WTC11 (cell line): ENCODE data around the gene KLHL8. TPM values are rescaled to one million over a fixed set of nuclear protein-coding genes. Genes with fewer than 3 reads are reported as not detected.

Experiments used
- ATAC-seq: fragments of 200-7000 bp; cut with Tn5 transposase; 2 replicates; pipeline ENCODE4 v1.10.0; 2021; ENCODE audit warnings: mild to moderate bottlenecking, moderate library complexity
- CTCF ChIA-PET: fragments of 300-600 bp; sonication (Branson Sonifier 250); formaldehyde crosslinking; loops from one replicate; lab custom pipeline; 2021; ENCODE audit warnings: antibody characterized with exemption; lab: Charles Lee
- POLR2A ChIA-PET: fragments of 350-600 bp; sonication (Branson Sonifier 250); formaldehyde crosslinking; loops from one replicate; lab custom pipeline; 2021; ENCODE audit warnings: antibody characterized with exemption; lab: Charles Lee
- DNase-seq: peaks from one replicate; pipeline ENCODE4 v3.0.0; 2021; ENCODE audit warnings: low spot score
- H3K27ac Mint-ChIP-seq: 2 replicates; pipeline ENCODE4 v1.8.0; 2021; ENCODE audit warnings: mixed read lengths
- H3K27me3 Mint-ChIP-seq: 2 replicates; pipeline ENCODE4 v1.8.0; 2021; ENCODE audit warnings: low read depth, mild to moderate bottlenecking, moderate library complexity, mixed read lengths
- H3K36me3 Mint-ChIP-seq: 2 replicates; pipeline ENCODE4 v1.8.0; 2021; ENCODE audit warnings: mixed read lengths
- H3K4me1 Mint-ChIP-seq: 2 replicates; pipeline ENCODE4 v1.8.0; 2022; ENCODE audit warnings: mixed read lengths
- H3K4me3 Mint-ChIP-seq: 2 replicates; pipeline ENCODE4 v1.8.0; 2021; ENCODE audit warnings: mild to moderate bottlenecking, moderate library complexity, mixed read lengths
- H3K9me3 Mint-ChIP-seq: 2 replicates; pipeline ENCODE4 v1.8.0; 2021; ENCODE audit warnings: mixed read lengths
- ATF1 ChIP-seq: sonication (generic); formaldehyde crosslinking; IDR thresholded peaks from 2 replicates; pipeline ENCODE4 v1.8.1; 2023; ENCODE audit warnings: mild to moderate bottlenecking, moderate library complexity, missing genetic modification reagents
- ETV6 ChIP-seq: sonication (generic); formaldehyde crosslinking; IDR thresholded peaks from 2 replicates; pipeline ENCODE4 v1.8.1; 2022; ENCODE audit warnings: mild to moderate bottlenecking, missing genetic modification reagents
- FOXK1 ChIP-seq: sonication (generic); formaldehyde crosslinking; IDR thresholded peaks from 2 replicates; pipeline ENCODE4 v1.8.0; 2022; ENCODE audit warnings: mild to moderate bottlenecking, moderate library complexity, missing genetic modification reagents
- JAZF1 ChIP-seq: fragments of 250-450 bp; sonication (Bioruptor Pico); IDR thresholded peaks from 2 replicates; pipeline ENCODE4 v1.9.0; 2021; ENCODE audit warnings: moderate library complexity, mild to moderate bottlenecking, inconsistent platforms
- KAT7 ChIP-seq: sonication (generic); formaldehyde crosslinking; IDR thresholded peaks from 2 replicates; pipeline ENCODE4 v1.8.1; 2023; ENCODE audit warnings: missing genetic modification reagents, mild to moderate bottlenecking, borderline replicate concordance
- NFATC4 ChIP-seq: fragments of 250-450 bp; sonication (Bioruptor Pico); IDR thresholded peaks from 2 replicates; pipeline ENCODE4 v1.9.0; 2021; ENCODE audit warnings: mild to moderate bottlenecking
- NR1H2 ChIP-seq: sonication (generic); formaldehyde crosslinking; IDR thresholded peaks from 2 replicates; pipeline ENCODE4 v1.9.0; 2021; ENCODE audit warnings: mild to moderate bottlenecking, moderate library complexity, missing genetic modification reagents
- NR3C1 ChIP-seq: sonication (generic); formaldehyde crosslinking; conservative IDR thresholded peaks from 2 replicates; pipeline ENCODE4 v1.8.1; 2023; ENCODE audit warnings: low read depth, mild to moderate bottlenecking, missing genetic modification reagents
- PRRX2 ChIP-seq: fragments of 250-450 bp; sonication (Bioruptor Pico); IDR thresholded peaks from 2 replicates; pipeline ENCODE4 v1.8.0; 2021; ENCODE audit warnings: mild to moderate bottlenecking
- SP1 ChIP-seq: sonication (generic); formaldehyde crosslinking; conservative IDR thresholded peaks from 2 replicates; pipeline ENCODE4 v1.8.1; 2022; ENCODE audit warnings: missing genetic modification reagents
- TCF7 ChIP-seq: sonication (generic); formaldehyde crosslinking; IDR thresholded peaks from 2 replicates; pipeline ENCODE4 v1.8.0; 2022; ENCODE audit warnings: mild to moderate bottlenecking, low read depth, missing genetic modification reagents, moderate library complexity
- ZBTB21 ChIP-seq: sonication (generic); formaldehyde crosslinking; IDR thresholded peaks from 2 replicates; pipeline ENCODE4 v1.8.1; 2023; ENCODE audit warnings: mild to moderate bottlenecking, missing genetic modification reagents, borderline replicate concordance
- ZNF219 ChIP-seq: sonication (generic); formaldehyde crosslinking; IDR thresholded peaks from 2 replicates; pipeline ENCODE4 v1.8.0; 2023; ENCODE audit warnings: missing genetic modification reagents, mild to moderate bottlenecking, borderline replicate concordance
- ZNF317 ChIP-seq: sonication (generic); formaldehyde crosslinking; IDR thresholded peaks from 2 replicates; pipeline ENCODE4 v1.8.1; 2023; ENCODE audit warnings: low read depth, mild to moderate bottlenecking, moderate library complexity, missing genetic modification reagents, borderline replicate concordance
- ZNF416 ChIP-seq: fragments of 250-450 bp; sonication (Bioruptor Pico); IDR thresholded peaks from 2 replicates; pipeline ENCODE4 v1.9.0; 2021; ENCODE audit warnings: mild to moderate bottlenecking, inconsistent platforms
- ZNF671 ChIP-seq: fragments of 250-450 bp; sonication (Bioruptor Pico); IDR thresholded peaks from 2 replicates; pipeline ENCODE4 v1.8.0; 2021; ENCODE audit warnings: mild to moderate bottlenecking
- total RNA-seq: library from RNA; stranded (reverse); gene quantifications from 3 replicates; pipeline ENCODE4 v1.2.3, GENCODE V29; 2021
- TF ChIP-seq, protein P1 (sequence below): sonication (generic); formaldehyde crosslinking; IDR thresholded peaks from 2 replicates; pipeline ENCODE4 v1.8.1; 2023; ENCODE audit warnings: mild to moderate bottlenecking, missing genetic modification reagents
- TF ChIP-seq, protein P2 (sequence below): sonication (generic); formaldehyde crosslinking; IDR thresholded peaks from 2 replicates; pipeline ENCODE4 v1.8.0; 2023; ENCODE audit warnings: missing genetic modification reagents
- TF ChIP-seq, protein P3 (sequence below): sonication (generic); formaldehyde crosslinking; IDR thresholded peaks from 2 replicates; pipeline ENCODE4 v1.8.0; 2022; ENCODE audit warnings: mild to moderate bottlenecking, missing genetic modification reagents
- TF ChIP-seq, protein P4 (sequence below): fragments of 250-450 bp; sonication (Bioruptor Pico); IDR thresholded peaks from 2 replicates; pipeline ENCODE4 v1.9.0; 2021; ENCODE audit warnings: mild to moderate bottlenecking
- TF ChIP-seq, protein P5 (sequence below): sonication (generic); formaldehyde crosslinking; IDR thresholded peaks from 2 replicates; pipeline ENCODE4 v1.8.0; 2022; ENCODE audit warnings: mild to moderate bottlenecking, missing genetic modification reagents
- TF ChIP-seq, protein P6 (sequence below): fragments of 200-600 bp; IDR thresholded peaks from 2 replicates; pipeline ENCODE4 v1.8.0; 2022; ENCODE audit warnings: antibody characterized with exemption

KLHL8 gene
- total RNA-seq, 1 experiment from 2014 or later = 7.3 TPM

DNA sequence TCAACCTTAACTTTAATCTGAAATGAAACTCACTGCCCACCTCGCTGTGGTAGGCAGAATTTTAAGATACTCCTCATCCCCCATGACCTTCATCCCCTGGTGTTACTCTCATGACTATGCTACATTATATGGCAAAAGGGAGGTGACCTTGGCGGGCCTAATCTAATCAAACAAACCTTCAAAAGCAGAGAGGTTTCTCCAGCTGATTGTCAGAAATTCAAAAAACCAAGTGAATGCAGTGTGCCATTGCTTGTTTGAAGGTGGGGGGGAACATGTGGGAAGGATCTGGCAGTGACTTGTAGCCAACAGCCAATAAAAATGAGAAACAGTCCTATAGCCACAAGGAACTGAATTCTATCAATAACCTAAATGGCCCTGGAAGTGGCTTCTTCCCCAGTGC, 48.5 kb downstream of the KLHL8 start (continued):
- TF ChIP-seq, protein P1, sequence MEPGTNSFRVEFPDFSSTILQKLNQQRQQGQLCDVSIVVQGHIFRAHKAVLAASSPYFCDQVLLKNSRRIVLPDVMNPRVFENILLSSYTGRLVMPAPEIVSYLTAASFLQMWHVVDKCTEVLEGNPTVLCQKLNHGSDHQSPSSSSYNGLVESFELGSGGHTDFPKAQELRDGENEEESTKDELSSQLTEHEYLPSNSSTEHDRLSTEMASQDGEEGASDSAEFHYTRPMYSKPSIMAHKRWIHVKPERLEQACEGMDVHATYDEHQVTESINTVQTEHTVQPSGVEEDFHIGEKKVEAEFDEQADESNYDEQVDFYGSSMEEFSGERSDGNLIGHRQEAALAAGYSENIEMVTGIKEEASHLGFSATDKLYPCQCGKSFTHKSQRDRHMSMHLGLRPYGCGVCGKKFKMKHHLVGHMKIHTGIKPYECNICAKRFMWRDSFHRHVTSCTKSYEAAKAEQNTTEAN = no peak
- TF ChIP-seq TCF7 (CRISPR knock-in tag) = no peak
- TF ChIP-seq KAT7 (CRISPR knock-in tag) = no peak
- no peak for TF ChIP-seq FOXK1 (CRISPR knock-in tag)
- TF ChIP-seq, protein P2, sequence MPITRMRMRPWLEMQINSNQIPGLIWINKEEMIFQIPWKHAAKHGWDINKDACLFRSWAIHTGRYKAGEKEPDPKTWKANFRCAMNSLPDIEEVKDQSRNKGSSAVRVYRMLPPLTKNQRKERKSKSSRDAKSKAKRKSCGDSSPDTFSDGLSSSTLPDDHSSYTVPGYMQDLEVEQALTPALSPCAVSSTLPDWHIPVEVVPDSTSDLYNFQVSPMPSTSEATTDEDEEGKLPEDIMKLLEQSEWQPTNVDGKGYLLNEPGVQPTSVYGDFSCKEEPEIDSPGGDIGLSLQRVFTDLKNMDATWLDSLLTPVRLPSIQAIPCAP = no peak
- TF ChIP-seq ZNF317 (CRISPR knock-in tag) = no peak
- TF ChIP-seq NR3C1 (CRISPR knock-in tag) = no peak

DNA sequence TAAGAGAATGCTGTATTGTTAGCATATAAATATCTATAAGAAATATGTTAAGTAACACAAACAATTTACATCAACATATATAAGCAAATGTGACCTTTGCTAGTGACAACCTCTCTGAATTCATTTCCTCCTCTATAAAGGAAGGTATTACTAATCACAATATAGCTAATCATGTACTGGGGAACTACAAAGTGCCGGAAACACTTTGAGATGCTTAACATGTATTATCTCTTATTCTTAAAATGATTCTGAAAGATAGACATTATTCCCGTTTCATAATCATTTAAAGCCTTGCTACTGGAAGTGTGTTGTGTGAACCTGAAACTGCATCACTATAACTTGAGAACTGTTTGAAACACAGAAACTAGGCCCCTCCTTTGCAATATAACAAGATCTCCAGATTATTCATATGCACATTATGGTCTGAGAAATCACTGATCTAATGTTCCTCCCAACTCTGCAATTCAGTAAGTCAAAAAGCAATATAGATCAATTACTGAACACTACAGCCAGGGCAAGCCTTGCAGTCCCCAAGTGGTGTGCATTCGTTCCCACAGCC, 54.0 kb downstream of the KLHL8 start:
- H3K9me3 Mint-ChIP-seq = no peaks in the 10 kb centered on the region
- ChIA-PET POLR2A (no interaction called here), CTCF (interaction anchor here (0.6 to 1.2 kb wide), 2 partner anchors 15 to 299 kb away, joined by 3 read pairs; no protein-coding TSS in a partner anchor)
- TF ChIP-seq ZBTB21 = no peak
- TF ChIP-seq, protein P3, sequence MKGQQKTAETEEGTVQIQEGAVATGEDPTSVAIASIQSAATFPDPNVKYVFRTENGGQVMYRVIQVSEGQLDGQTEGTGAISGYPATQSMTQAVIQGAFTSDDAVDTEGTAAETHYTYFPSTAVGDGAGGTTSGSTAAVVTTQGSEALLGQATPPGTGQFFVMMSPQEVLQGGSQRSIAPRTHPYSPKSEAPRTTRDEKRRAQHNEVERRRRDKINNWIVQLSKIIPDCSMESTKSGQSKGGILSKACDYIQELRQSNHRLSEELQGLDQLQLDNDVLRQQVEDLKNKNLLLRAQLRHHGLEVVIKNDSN = no peak
- TF ChIP-seq ZNF219 (CRISPR knock-in tag) = no peak
- no peak for DNase-seq
- no peak overlapping the region for H3K4me3 Mint-ChIP-seq
- H3K36me3 Mint-ChIP-seq = peaks cover 2% of the 10 kb centered on the region; the same call in 1 of the 2 replicates
- peaks cover 5% of the 10 kb centered on the region for H3K4me1 Mint-ChIP-seq
- no peak for ATAC-seq
- no peak overlapping the region for H3K27ac Mint-ChIP-seq
- H3K27me3 Mint-ChIP-seq = no peaks in the 10 kb centered on the region

DNA sequence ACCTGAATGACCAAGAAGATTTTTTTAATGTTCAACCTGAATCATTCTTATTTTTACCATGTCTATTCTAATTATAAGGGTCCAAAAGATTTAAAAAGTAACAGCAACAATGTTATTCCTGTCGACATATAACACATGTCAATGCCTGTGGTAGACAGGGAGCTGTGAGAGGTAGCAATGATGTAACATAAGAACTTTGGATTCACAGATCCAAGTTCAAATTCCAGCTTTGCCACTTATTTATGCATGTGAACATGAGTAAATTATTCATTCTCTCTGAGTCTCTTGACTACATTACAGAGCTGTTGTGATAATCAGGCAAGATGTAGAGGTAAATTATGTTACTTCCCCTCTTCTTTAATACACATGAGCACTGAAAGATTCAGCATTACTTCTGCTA, 54.5 kb downstream of the KLHL8 start:
- no peak overlapping the region for H3K4me3 Mint-ChIP-seq
- CTCF ChIA-PET = interaction anchor here (0.6 to 1.2 kb wide), 3 partner anchors 15 to 299 kb away, joined by 3 read pairs; no protein-coding TSS in a partner anchor
- no peak overlapping the region for H3K27ac Mint-ChIP-seq
- H3K9me3 Mint-ChIP-seq = no peaks in the 10 kb centered on the region
- TF ChIP-seq, protein P3 = no peak
- TF ChIP-seq, protein P4, sequence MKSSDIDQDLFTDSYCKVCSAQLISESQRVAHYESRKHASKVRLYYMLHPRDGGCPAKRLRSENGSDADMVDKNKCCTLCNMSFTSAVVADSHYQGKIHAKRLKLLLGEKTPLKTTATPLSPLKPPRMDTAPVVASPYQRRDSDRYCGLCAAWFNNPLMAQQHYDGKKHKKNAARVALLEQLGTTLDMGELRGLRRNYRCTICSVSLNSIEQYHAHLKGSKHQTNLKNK (CRISPR knock-in tag) = no peak
- TF ChIP-seq ATF1 (CRISPR knock-in tag) (no peak), NR3C1 (CRISPR knock-in tag) (no peak), TCF7 (CRISPR knock-in tag) (no peak)
- TF ChIP-seq, protein P5, sequence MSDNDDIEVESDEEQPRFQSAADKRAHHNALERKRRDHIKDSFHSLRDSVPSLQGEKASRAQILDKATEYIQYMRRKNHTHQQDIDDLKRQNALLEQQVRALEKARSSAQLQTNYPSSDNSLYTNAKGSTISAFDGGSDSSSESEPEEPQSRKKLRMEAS = no peak
- peaks cover 2% of the 10 kb centered on the region; the same call in 1 of the 2 replicates for H3K36me3 Mint-ChIP-seq
- no peak for ATAC-seq
- peaks cover 5% of the 10 kb centered on the region for H3K4me1 Mint-ChIP-seq
- no peak for DNase-seq
- POLR2A ChIA-PET = no interaction called here
- no peaks in the 10 kb centered on the region for H3K27me3 Mint-ChIP-seq

DNA sequence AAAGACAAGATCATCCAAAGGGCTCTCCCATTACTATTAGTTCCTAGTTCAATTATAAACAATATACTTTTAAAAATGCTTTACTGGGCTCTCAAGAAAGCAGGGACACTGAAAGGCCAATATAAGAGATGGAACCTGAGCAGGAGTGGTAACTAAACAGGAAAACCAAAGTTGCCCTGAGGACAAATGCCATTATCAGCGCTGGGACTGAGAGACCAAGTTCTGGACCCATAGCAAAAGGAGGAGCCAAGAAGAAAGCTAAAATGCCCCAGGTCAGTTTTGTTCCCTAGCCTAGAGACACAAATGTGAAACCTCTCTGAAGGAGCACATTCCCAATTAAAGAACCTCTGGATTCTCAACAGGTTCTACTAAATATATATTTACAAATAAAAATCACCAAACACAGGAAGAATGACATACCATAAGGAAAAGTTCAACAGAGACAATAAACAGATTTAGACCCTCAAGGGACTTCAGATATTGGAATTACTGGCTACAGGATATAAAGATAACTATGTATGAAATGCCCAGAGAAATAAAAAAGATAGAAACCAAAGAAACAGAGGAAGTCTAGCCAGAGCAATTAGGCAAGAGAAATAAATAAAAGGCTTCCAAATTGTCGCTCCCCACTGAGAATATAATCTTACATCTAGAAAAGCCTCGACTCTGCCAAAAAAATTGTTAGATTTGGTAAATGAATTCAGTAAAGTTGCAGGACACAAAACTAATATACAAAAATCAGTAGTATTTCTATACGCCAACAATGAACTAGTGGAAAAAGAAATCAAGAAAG, 67.1 kb downstream of the KLHL8 start:
- H3K4me3 Mint-ChIP-seq = no peak overlapping the region
- H3K9me3 Mint-ChIP-seq = no peaks in the 10 kb centered on the region
- H3K27ac Mint-ChIP-seq = no peak overlapping the region
- POLR2A ChIA-PET = no interaction called here
- DNase-seq = no peak
- CTCF ChIA-PET = interaction anchor here (0.8 to 2.1 kb wide), 2 partner anchors 66 to 231 kb away, joined by 3 to 7 read pairs; no protein-coding TSS in a partner anchor
- 0 out of 2 replicates have a peak, but pooled peaks cover 4% of the 10 kb centered on the region for H3K4me1 Mint-ChIP-seq
- no peak for ATAC-seq
- no peaks in the 10 kb centered on the region for H3K27me3 Mint-ChIP-seq
- no peaks in the 10 kb centered on the region for H3K36me3 Mint-ChIP-seq
- TF ChIP-seq NR1H2 (CRISPR knock-in tag) (no peak), NFATC4 (CRISPR knock-in tag) (no peak), ZBTB21 (no peak), ZNF671 (CRISPR knock-in tag) (no peak), SP1 (CRISPR knock-in tag) (no peak), PRRX2 (CRISPR knock-in tag) (no peak), ZNF317 (CRISPR knock-in tag) (no peak), JAZF1 (CRISPR knock-in tag) (no peak), ETV6 (no peak), ZNF416 (CRISPR knock-in tag) (no peak)
- TF ChIP-seq, protein P5 = no peak
- TF ChIP-seq, protein P6, sequence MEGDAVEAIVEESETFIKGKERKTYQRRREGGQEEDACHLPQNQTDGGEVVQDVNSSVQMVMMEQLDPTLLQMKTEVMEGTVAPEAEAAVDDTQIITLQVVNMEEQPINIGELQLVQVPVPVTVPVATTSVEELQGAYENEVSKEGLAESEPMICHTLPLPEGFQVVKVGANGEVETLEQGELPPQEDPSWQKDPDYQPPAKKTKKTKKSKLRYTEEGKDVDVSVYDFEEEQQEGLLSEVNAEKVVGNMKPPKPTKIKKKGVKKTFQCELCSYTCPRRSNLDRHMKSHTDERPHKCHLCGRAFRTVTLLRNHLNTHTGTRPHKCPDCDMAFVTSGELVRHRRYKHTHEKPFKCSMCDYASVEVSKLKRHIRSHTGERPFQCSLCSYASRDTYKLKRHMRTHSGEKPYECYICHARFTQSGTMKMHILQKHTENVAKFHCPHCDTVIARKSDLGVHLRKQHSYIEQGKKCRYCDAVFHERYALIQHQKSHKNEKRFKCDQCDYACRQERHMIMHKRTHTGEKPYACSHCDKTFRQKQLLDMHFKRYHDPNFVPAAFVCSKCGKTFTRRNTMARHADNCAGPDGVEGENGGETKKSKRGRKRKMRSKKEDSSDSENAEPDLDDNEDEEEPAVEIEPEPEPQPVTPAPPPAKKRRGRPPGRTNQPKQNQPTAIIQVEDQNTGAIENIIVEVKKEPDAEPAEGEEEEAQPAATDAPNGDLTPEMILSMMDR = no peak
